Activated CD8-positive, alpha-beta memory T cell treated with anti-CD3 and anti-CD28 coated beads for 4 hours (primary cell): ENCODE data around the gene SLC44A3.
"Not testable (repeated sequence)": the region's sequence is repeated elsewhere in the genome, so short reads cannot be mapped to it uniquely, and the experiment has no call there.

Experiments
- DNase-seq, 2 donors: peaks; one replicate each; pipeline ENCODE4 v3.0.0-alpha.2; 2020; ENCODE audit warnings: low read depth in 2 of 2

The SLC44A3 gene

DNA sequence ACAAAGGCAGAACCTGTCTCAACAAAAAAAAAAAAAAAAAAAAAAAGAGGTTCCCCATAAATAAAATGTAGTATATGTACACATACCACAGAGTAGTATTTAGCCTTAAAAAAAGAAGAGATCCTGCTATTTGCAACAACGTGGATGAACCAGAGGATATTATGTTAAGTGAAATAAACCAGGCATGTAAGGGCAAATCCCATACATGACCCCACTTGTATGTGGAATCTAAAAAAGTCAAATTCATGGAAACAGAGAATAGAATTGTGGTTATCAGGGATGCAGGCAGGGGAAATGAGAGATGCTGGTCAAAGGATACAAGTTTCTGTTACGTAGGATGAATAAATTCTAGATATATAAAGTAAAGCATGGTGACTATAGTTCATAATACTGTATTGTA, 16.7 kb downstream of the SLC44A3 start:
- no peak for DNase-seq

DNA sequence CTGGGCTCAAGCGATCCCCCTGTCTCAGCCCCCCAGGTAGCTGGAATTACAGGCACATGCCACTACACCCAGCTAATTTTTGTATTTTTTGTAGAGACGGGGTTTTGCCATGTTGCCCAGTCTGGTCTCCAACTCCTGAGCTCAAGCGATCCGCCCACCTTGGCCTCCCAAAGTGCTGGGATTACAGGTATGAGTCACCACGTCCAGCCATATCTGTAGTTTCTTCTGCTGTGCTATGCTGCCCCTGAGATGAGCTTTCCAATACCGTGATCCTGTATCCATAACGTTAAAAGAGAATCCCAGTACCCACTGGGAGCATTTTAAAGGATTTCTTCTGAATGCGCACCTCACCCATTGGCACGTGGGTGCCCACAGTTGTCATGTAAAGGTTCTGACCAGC, 20.2 kb downstream of the SLC44A3 start:
- not testable (repeated sequence) for DNase-seq

DNA sequence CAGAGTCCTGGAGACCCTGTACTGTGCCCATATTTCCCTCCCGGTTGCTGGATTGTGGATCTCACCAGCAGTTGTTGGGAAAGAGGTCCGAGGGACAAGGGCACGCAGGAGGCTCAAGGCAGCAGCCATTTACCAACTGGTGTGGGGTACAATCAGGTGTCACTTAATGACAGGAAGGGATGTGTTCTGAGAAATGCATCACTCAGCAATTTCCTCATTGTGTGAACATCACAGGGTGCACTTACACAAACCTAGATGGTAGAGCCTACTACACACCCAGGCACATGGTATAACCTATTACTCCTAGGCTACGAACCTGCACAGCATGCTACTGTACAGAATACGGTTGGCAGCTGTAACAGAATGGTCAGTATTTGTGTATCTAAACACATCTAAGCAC, 20.7 kb downstream of the SLC44A3 start:
- DNase-seq = no peak

DNA sequence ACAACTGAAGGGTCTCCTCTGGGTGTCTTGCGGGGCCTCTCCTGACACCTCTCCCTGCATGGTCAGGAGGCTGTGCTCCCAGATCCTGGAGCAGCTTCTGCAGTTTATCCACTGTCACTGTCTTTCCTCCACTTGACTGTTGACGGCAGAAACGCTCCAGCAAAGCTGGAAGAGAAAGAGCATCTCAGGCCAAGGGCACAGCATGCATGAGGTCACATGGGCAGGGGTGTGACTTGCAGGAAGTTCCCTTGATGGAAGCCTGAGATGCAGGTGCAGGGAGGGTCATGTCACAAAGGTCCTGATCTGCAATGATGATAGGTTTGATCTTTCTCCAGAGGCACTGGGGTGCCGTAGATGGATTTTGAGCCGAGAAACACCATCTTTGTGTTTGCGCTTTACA, 23.3 kb downstream of the SLC44A3 start:
- DNase-seq = no peak

DNA sequence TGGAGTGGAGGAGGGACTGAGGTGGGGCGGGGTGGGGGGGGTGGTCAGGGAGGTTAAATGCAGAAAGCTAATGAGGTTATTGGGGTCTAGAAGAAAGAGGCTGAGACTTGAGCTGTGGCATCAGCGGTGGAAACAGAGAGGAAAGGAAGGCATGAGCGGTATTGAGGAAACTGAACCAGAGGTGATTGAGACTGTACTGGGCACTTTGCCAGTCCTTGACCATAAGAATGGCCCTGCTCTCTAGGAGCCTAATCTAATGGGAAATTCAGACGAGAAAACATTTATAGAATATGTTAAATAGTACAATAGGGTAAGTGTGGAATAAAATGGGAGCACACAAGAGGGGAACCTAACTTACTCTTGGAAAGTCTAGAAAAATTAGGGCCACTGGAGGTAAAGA, 23.7 kb downstream of the SLC44A3 start:
- DNase-seq = no peak

DNA sequence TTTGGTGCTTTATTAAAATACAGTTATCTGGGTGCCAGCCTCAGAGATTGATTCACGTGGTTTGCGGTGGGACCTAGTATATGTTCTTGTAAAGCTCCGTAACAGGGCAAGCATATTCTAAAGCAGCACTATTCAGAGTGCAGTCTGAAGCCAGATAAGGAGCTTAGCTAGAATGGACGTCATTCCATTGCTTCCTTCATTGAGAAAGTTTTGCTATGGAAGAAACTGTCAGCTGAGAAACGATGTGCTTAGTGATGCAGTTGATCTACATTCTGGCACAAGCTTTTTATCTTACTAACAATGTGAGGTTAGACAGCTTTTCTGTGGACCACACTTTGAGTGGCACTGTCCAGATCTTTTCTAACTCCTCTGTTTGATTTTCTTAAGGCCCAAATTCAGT, 26.2 kb downstream of the SLC44A3 start:
- DNase-seq = no peak

DNA sequence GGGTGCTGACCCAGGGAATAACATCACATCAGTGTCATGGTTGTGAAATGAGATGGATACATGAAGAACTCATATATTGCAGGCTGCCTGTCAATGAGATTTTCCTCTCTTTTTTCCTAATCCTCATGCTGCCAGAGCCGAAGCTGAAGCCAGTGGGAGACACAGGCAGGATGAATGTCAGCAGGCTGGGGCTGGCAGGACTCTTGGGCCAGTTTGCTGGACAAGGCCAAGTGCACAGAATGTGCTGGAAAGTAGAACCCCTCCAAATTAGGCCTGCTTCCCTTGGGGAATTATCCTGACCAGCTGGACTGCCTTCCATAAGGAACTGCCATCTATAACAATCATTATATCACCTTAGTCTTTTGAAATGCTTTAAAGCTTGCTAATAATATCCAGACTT, 31.4 kb downstream of the SLC44A3 start:
- DNase-seq = no peak

DNA sequence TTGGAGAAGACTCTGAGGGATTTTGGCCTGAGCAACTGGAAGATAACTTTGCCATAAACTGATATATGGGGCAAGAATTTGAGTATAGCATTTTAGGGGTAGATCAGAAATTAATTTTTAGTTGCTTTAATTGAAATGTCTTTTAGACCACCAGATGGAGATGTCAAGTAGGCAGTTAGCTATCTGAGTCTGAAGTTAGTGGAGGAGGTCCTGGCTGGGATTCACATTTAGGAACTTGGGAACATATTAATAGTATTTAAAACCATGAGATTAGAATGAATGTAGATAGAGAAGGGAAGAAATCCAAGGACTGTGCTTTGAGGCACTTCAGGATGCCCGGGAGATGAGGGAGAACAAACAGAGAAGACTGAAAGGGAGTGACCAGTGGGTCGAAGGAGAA, 32.6 kb downstream of the SLC44A3 start:
- no peak for DNase-seq

DNA sequence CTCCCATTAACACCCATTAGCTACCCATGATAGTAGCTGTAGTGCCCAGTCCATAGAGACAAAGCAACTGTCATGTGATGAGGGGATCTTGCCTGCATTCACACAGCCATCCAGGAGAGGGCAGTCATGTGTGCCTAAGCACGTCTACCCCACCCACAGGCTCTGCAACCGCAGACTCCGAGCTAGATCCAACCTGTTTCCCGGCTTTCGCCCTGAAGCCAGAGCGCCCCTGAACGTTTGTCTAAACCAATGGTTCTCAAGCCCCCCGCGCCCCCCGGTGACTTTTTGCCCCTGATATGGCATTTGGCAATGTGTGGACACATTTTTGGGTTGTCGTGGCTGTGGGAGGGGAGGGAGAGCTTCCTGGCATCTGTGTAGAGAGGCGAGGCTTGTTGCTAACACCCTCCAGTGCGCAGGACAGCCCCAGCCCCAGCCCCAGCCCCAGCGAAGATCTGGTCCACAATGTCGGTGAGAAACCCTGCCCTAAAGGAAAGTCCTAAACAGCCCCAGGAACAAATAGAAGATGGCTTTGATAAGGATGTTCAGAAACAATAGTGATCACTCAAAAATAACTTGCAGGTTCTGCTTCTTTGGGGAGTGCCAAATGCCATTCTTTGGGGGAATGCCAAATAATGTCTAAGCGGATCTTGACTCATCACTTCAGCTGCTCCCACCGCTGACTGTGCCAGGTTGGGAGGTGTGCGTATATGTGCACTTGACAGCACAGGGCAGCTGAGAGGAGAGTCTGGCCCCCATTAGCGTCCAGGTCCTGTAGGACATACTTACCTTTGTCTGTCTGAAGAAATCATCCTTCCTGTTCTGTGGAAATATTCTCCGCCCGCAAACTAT, 34.5 kb downstream of the SLC44A3 start:
- DNase-seq = peak; percentile 39 to 42

DNA sequence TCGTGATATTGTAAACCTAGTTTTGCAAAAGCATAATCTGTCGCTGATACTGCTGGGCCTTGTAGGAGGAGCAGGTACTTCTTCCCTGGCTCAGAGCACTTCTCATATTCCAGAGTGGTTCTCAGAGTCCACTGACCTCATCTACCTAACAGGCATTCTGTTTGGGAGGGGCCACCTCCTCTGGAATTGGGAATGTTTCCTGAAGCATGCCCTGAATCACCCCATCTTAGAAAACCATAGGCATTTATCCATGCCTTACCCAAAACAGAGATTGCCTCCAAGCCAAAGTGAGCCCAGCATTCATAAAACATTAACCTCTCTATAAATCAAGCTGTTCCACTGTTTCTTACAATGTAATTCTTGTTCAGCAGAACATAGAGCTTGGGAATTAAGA, 35.1 kb downstream of the SLC44A3 start:
- no peak for DNase-seq

DNA sequence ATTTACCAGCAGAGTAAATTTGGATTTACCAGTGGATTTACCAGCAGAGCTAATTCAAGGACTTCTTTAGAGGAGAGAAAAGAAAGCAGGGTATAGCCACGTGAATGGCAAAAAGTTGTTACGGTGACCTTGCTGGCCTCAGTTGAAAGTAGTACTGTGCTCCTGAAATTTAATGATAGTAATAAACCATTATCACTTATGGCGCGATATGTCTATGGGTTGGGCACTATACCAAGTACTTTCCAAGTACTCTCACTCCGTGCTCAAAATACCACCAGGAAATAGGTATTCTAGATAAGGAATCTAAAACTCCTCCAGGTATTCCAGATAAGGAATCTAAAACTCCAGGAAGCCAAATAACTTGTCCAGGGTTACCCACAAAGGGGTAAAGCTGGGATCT, 35.8 kb downstream of the SLC44A3 start:
- no peak for DNase-seq

DNA sequence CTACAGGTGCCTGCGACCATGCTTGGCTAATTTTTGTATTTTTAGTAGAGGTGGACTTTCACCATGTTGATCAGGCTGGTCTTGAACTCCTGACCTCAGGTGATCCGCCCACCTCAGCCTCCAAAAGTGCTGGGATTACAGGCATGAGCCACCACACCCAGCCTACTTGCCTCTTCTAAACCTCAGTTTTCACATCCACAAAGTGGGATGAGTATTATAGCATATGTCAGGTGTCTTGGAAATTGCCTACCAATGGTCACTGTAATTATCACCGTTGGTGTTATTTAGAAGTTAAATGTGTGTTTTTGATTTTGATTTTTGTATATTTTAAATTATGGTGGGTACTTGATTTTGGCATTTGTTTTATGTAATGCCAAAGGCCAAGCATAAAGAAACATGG, 36.7 kb downstream of the SLC44A3 start:
- DNase-seq = no peak

DNA sequence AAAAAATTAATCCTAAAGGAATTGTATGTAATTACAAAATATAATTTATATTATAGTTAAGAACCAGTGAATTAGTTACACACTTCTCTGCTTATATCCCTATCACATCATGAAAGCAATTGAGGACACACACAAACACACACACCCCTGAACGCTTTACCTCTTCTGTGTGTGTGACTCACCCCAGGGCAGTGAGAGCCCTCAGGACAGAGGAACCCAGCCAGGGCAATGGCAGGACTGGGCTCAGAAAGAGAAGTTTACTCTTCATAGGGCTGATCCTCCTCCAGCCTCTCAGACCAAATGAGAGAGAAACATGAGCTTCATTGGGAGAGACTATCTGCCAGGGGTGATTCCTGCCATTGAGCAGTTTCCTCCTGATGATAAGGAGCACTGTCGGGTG, 38.1 kb downstream of the SLC44A3 start:
- no peak for DNase-seq

DNA sequence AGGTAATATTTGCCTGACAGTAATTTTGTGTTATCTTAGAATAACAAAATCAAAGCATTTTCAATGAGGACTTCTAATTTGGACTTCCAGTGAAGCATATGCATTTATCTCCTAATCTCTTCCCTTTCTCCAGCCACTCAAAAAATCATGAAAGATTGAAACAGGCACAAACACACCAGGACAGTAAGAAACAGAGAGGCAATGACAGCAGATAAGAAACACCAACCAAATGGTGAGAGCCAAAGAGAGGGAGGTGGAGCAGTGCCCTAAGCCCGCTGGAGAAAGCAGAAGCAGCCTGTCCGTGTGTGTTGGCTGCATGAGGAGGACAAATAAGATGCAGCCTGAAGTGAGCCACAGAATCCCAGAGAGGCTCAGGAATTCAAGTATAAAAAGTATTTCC, 39.0 kb downstream of the SLC44A3 start:
- DNase-seq = no peak

DNA sequence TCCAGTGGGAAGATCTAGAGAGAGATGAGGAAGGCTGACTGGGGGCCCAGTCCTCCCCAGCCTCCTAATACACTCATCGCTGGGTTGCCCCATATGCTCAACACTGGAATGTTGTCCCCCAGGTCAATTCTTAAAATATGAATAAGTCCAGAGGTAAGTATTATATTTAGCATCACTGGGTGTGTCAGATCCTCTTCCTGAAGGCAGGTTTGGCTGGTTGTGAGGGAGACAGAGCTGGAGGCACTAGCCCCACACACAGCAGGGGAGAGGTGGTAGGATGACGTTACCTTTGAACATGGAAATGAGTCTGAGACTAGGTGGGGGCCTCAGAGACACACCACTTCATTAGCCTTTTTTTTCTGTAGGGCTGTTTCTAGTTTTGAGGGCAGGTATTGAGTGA, 42.6 kb downstream of the SLC44A3 start:
- DNase-seq = no peak

DNA sequence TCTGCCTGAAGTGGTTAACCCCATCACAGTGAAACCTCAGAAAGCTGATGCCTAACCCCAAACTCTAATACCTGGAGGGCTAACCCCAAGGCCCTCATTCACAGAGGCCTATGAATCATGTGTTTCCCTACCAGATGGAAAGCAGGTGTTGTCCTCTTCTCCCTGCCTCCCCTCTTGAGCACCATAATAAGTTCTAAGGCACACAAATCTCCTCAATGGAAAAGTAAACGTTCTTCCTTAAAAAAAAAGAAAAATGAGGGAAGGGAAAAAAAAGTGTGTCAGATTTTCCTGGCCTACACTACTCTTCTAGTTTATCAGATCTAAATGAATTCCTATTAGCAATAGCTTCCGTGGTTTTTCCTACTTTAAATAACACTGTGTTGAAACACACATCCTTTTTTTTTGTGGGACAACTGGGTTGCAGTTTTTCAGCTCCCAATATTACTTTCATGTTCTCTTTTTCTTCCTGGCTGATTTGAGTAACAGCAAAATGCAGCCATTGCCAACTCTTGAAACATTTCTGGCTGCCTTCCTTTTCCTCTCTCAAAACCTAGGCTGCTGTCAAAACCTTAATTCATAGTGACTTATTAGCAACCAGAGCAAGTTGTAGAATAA, 43.2 kb downstream of the SLC44A3 start:
- DNase-seq = no peak

DNA sequence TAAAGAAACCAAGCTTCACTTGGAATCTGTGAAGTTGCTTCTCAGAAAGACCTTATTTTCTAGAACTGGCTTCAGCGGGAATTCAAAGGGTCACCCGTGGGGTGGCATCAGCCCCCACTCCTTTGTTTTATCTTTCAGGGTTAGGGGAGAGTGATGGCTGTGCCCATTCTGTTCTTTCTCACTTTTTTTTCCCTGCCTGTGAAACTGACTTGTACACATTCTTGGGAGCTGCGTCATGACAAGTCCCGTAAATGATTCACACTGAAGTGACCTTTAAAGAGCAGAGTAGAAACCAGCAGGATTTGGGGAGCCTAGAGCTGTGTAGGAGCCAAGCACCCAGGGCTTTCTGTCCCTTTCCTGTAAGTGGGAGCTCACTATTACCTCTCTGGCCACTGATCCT, 43.8 kb downstream of the SLC44A3 start:
- no peak for DNase-seq

DNA sequence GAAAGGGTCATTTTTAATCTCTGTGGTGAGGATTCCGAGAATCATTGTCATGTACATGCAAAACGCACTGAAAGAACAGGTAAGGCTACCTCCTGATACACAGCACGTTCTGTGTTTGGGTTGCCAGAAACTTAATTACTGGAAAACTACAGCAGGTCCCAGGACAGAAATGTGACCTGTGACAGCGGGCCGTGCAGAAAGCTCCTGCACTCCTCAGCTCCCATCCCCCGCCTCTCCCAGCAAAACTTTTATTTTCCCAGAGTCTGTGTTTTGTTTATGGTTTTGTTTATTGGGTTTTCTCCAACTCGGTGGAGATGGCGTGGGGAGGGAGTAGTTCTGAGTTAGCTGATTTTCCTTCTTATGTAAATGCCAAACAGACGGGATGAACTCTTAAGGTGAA, 44.7 kb downstream of the SLC44A3 start:
- DNase-seq = no peak

DNA sequence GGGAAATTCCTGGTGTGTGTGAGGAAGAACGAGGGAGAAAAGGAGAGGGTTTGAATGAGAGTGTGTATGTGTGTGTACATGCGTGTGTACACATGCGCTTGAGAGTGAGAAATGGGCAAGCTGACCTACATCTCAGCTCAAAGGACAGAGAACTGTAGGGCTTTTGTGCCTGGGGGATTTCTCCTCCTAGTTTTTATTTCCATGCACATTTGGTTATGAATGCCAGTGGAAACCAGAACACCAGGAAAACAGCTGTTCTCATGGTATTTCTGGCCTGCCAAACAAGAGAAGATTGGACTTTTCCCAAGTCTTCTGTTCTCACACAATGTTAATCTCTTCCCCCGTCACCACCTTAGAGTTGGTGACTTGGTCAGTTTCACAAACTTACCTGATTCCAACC, 45.2 kb downstream of the SLC44A3 start:
- no peak for DNase-seq

DNA sequence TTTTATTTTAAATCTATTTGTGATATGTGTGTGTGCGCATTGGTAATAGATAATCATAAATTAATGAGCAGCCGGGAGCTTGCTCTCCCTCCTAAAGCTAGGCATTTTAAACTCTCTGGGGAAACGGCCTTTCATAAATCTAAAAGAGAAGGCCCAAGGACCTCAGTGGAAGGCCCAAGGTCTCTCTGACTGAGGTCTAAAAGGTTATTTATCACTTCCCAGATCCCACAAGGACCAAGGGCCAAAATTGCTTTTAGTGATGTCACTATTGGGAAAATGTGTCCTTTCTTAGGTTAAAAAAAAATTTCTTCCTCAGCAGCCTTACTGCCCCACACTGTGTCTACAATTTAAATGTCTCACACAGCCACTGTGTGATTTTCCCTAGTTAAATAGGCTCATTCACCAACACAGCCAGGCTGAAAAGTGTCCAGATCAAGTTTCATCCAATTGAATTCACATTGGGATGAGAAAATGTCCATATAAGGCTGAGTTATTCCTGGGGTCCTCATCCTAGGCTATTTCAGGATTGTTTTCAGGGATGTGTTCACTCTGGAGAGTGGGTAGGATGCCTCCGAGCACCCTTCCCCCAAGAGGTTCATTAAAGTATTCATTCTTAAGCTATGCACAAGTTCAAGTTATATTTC, 46.1 kb downstream of the SLC44A3 start:
- DNase-seq = no peak

DNA sequence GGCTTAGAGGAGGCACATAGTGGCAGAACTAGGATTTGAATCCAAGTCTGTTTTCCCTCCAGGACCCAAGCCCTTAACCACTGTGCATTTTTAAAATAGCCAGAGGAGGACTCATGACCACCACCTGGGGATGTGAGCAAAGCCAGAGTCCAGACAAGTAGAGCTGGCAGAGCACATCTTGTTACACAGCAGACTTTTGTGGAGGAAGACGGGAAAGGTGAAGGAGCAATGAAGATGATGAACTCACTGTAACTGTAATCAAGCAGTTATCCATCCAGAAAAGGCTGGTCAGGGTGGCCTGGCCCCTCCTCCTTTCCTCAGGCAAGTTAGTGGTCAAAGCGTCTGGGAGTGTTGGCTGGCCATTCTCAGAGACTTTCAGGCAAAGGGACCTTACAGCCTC, 50.9 kb downstream of the SLC44A3 start:
- DNase-seq = no peak

DNA sequence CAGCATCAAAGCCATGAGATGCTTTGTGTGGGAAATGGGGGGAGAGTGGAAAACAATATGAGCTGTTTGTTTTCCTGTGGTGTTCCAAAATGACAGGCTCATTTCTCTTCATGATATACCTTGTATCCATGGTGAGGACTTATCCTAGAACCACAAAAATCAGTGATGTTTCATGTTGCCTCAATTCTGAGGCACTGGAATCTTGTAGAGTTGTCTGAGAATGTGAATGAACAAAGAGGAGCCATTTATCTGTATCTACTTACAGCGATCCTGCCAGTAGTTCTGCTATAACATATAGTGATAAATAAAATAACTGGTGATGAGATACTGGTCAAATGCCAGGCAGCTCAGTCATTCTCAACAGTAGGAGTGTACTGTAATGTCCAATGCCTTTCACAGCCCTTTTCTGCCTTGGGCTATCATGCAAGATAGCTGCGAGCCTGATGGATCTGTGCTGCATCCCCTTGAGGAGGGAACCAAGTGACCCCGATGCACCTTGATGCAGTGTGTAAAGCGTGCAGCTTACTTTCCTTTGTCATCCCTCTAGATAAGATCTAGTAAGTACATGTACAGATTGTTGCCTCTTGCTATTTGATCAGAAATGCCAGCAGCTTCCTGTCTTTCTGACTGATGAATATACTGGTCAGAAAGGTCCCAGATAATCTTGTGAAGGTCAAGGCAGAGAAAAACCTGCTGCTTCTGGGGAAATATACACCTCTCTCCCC, 52.8 kb downstream of the SLC44A3 start:
- DNase-seq = no peak
